Measurements from ENCODE around the gene NDNF.

The NDNF gene

GRCh38 chr4:121114756-121115155 lies 42.4 kb upstream of the NDNF start (continued):
- no peak for TF ChIP-seq ZNF565 (CRISPR knock-in tag; conservative IDR thresholded peaks at IDR 0.05; ENCODE audit: low read depth)

- ATAC-seq = no peak
- TF ChIP-seq ESRRG (CRISPR knock-in tag; IDR thresholded peaks at IDR 0.05) (no peak), CSDC2 (CRISPR knock-in tag; IDR thresholded peaks at IDR 0.05) (no peak), TOX (CRISPR knock-in tag; IDR thresholded peaks at IDR 0.05; ENCODE audit: borderline replicate concordance) (no peak), ISL1 (CRISPR knock-in tag; IDR thresholded peaks at IDR 0.05) (no peak), OSR1 (CRISPR knock-in tag; IDR thresholded peaks at IDR 0.05) (no peak), ZC3H10 (CRISPR knock-in tag; IDR thresholded peaks at IDR 0.05) (no peak), PPARA (CRISPR knock-in tag; IDR thresholded peaks at IDR 0.05; ENCODE audit: borderline replicate concordance) (no peak), BACH2 (CRISPR knock-in tag; IDR thresholded peaks at IDR 0.05; ENCODE audit: borderline replicate concordance) (no peak), ZNF70 (CRISPR knock-in tag; IDR thresholded peaks at IDR 0.05) (no peak), ZNF565 (CRISPR knock-in tag; conservative IDR thresholded peaks at IDR 0.05; ENCODE audit: low read depth) (no peak), RARB (CRISPR knock-in tag; IDR thresholded peaks at IDR 0.05) (no peak), ZNF8 (CRISPR knock-in tag; IDR thresholded peaks at IDR 0.05) (no peak)
- TF ChIP-seq, protein P1, sequence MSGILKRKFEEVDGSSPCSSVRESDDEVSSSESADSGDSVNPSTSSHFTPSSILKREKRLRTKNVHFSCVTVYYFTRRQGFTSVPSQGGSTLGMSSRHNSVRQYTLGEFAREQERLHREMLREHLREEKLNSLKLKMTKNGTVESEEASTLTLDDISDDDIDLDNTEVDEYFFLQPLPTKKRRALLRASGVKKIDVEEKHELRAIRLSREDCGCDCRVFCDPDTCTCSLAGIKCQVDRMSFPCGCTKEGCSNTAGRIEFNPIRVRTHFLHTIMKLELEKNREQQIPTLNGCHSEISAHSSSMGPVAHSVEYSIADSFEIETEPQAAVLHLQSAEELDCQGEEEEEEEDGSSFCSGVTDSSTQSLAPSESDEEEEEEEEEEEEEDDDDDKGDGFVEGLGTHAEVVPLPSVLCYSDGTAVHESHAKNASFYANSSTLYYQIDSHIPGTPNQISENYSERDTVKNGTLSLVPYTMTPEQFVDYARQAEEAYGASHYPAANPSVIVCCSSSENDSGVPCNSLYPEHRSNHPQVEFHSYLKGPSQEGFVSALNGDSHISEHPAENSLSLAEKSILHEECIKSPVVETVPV (CRISPR knock-in tag; IDR thresholded peaks at IDR 0.05) = no peak
- TF ChIP-seq, protein P2, sequence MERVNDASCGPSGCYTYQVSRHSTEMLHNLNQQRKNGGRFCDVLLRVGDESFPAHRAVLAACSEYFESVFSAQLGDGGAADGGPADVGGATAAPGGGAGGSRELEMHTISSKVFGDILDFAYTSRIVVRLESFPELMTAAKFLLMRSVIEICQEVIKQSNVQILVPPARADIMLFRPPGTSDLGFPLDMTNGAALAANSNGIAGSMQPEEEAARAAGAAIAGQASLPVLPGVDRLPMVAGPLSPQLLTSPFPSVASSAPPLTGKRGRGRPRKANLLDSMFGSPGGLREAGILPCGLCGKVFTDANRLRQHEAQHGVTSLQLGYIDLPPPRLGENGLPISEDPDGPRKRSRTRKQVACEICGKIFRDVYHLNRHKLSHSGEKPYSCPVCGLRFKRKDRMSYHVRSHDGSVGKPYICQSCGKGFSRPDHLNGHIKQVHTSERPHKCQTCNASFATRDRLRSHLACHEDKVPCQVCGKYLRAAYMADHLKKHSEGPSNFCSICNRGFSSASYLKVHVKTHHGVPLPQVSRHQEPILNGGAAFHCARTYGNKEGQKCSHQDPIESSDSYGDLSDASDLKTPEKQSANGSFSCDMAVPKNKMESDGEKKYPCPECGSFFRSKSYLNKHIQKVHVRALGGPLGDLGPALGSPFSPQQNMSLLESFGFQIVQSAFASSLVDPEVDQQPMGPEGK (CRISPR knock-in tag; IDR thresholded peaks at IDR 0.05; ENCODE audit: borderline replicate concordance) = no peak
- TF ChIP-seq, protein P3, sequence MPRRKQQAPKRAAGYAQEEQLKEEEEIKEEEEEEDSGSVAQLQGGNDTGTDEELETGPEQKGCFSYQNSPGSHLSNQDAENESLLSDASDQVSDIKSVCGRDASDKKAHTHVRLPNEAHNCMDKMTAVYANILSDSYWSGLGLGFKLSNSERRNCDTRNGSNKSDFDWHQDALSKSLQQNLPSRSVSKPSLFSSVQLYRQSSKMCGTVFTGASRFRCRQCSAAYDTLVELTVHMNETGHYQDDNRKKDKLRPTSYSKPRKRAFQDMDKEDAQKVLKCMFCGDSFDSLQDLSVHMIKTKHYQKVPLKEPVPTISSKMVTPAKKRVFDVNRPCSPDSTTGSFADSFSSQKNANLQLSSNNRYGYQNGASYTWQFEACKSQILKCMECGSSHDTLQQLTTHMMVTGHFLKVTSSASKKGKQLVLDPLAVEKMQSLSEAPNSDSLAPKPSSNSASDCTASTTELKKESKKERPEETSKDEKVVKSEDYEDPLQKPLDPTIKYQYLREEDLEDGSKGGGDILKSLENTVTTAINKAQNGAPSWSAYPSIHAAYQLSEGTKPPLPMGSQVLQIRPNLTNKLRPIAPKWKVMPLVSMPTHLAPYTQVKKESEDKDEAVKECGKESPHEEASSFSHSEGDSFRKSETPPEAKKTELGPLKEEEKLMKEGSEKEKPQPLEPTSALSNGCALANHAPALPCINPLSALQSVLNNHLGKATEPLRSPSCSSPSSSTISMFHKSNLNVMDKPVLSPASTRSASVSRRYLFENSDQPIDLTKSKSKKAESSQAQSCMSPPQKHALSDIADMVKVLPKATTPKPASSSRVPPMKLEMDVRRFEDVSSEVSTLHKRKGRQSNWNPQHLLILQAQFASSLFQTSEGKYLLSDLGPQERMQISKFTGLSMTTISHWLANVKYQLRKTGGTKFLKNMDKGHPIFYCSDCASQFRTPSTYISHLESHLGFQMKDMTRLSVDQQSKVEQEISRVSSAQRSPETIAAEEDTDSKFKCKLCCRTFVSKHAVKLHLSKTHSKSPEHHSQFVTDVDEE (CRISPR knock-in tag; IDR thresholded peaks at IDR 0.05) = no peak
These were observed 40.2 kb upstream of the NDNF start for GRCh38 chr4:121112530-121112929.

GRCh38 chr4:121108557-121108956 lies 36.2 kb upstream of the NDNF start:
- ATAC-seq = no peak
- no peak for TF ChIP-seq OSR1 (CRISPR knock-in tag; IDR thresholded peaks at IDR 0.05)
- no peak for TF ChIP-seq ESRRG (CRISPR knock-in tag; IDR thresholded peaks at IDR 0.05)
- TF ChIP-seq, protein P3 (CRISPR knock-in tag; IDR thresholded peaks at IDR 0.05) = no peak
- no peak for TF ChIP-seq ZNF565 (CRISPR knock-in tag; conservative IDR thresholded peaks at IDR 0.05; ENCODE audit: low read depth)
- TF ChIP-seq, protein P2 (CRISPR knock-in tag; IDR thresholded peaks at IDR 0.05; ENCODE audit: borderline replicate concordance) = no peak
- no peak for TF ChIP-seq ZC3H10 (CRISPR knock-in tag; IDR thresholded peaks at IDR 0.05)
- no peak for TF ChIP-seq PPARA (CRISPR knock-in tag; IDR thresholded peaks at IDR 0.05; ENCODE audit: borderline replicate concordance)
- no peak for TF ChIP-seq ISL1 (CRISPR knock-in tag; IDR thresholded peaks at IDR 0.05)
- TF ChIP-seq SNAI2 (CRISPR knock-in tag; IDR thresholded peaks at IDR 0.05) = no peak
- TF ChIP-seq, protein P4, sequence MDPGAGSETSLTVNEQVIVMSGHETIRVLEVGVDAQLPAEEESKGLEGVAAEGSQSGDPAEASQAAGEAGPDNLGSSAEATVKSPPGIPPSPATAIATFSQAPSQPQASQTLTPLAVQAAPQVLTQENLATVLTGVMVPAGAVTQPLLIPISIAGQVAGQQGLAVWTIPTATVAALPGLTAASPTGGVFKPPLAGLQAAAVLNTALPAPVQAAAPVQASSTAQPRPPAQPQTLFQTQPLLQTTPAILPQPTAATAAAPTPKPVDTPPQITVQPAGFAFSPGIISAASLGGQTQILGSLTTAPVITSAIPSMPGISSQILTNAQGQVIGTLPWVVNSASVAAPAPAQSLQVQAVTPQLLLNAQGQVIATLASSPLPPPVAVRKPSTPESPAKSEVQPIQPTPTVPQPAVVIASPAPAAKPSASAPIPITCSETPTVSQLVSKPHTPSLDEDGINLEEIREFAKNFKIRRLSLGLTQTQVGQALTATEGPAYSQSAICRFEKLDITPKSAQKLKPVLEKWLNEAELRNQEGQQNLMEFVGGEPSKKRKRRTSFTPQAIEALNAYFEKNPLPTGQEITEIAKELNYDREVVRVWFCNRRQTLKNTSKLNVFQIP (CRISPR knock-in tag; IDR thresholded peaks at IDR 0.05; ENCODE audit: borderline replicate concordance, low read depth) = no peak
- TF ChIP-seq TCF4 (CRISPR knock-in tag; IDR thresholded peaks at IDR 0.05; ENCODE audit: borderline replicate concordance) = no peak
- TF ChIP-seq ZNF8 (CRISPR knock-in tag; IDR thresholded peaks at IDR 0.05) = no peak
- no peak for TF ChIP-seq ZFP30 (CRISPR knock-in tag; IDR thresholded peaks at IDR 0.05)
- TF ChIP-seq ZNF70 (CRISPR knock-in tag; IDR thresholded peaks at IDR 0.05) = no peak
- TF ChIP-seq, protein P1 (CRISPR knock-in tag; IDR thresholded peaks at IDR 0.05) = no peak
- TF ChIP-seq CSDC2 (CRISPR knock-in tag; IDR thresholded peaks at IDR 0.05) = no peak
- no peak for TF ChIP-seq TOX (CRISPR knock-in tag; IDR thresholded peaks at IDR 0.05; ENCODE audit: borderline replicate concordance)
- no peak for TF ChIP-seq ZFP3 (CRISPR knock-in tag; IDR thresholded peaks at IDR 0.05)

All from SK-N-SH treated with all-trans-retinoic acid at 6 μM for 48 hours (cell line).